Mesenchymal stem cell (in vitro differentiated cells and primary cell): ENCODE results near the gene EIF3J.
"Not testable (repeated sequence)": the region's sequence is repeated elsewhere in the genome, so short reads cannot be mapped to it uniquely, and the experiment has no call there.

Source experiments
- DNase-seq: peaks from one replicate; pipeline ENCODE4 v3.0.0-alpha.2; 2013
- H2AFZ ChIP-seq: one replicate; pipeline ENCODE4 v1.6.1; 2013; ENCODE audit warnings: low read depth, mild to moderate bottlenecking, control low read depth, inconsistent platforms, low read length, moderate library complexity
- H2AK5ac ChIP-seq: 2 replicates; pipeline ENCODE4 v1.6.1; 2013; ENCODE audit warnings: low read length, moderate library complexity, mild to moderate bottlenecking, inconsistent platforms; ENCODE audit not compliant: severe bottlenecking
- H2BK120ac ChIP-seq: one replicate; pipeline ENCODE4 v1.6.1; 2013; ENCODE audit warnings: low read depth, mild to moderate bottlenecking, inconsistent platforms, low read length, moderate library complexity
- H2BK12ac ChIP-seq, 2 experiments: one replicate each; pipeline ENCODE4 v1.6.1; 2013; ENCODE audit warnings: inconsistent platforms in 2 of 2, low read length in 2 of 2, mild to moderate bottlenecking in 2 of 2, moderate library complexity in 2 of 2, control low read depth in 1 of 2
- H2BK15ac ChIP-seq: one replicate; pipeline ENCODE4 v1.6.1; 2013; ENCODE audit warnings: mild to moderate bottlenecking, low read depth, inconsistent platforms; ENCODE audit not compliant: poor library complexity, severe bottlenecking
- H2BK5ac ChIP-seq: 2 replicates; pipeline ENCODE4 v1.6.1; 2013; ENCODE audit warnings: low read depth, mild to moderate bottlenecking, low read length, control low read depth, inconsistent platforms; ENCODE audit not compliant: poor library complexity, severe bottlenecking
- H3K14ac ChIP-seq, 2 experiments: one replicate each; pipeline ENCODE4 v1.6.1; 2013; ENCODE audit warnings: inconsistent platforms in 2 of 2, low read length in 2 of 2, control low read depth in 1 of 2, mild to moderate bottlenecking in 1 of 2, moderate library complexity in 1 of 2
- H3K18ac ChIP-seq, 2 experiments: one replicate each; pipeline ENCODE4 v1.6.1; 2013; ENCODE audit warnings: inconsistent platforms in 2 of 2, low read length in 2 of 2, control low read depth in 1 of 2, low read depth in 1 of 2, mild to moderate bottlenecking in 1 of 2
- H3K23ac ChIP-seq, 2 experiments: one replicate each; pipeline ENCODE4 v1.6.1; 2013; ENCODE audit warnings: inconsistent platforms in 2 of 2, low read length in 2 of 2, mild to moderate bottlenecking in 2 of 2, moderate library complexity in 2 of 2, control low read depth in 1 of 2
- H3K27ac ChIP-seq: 2 replicates; pipeline ENCODE4 v1.5.1; 2013; ENCODE audit warnings: mild to moderate bottlenecking, moderate library complexity, low read length, control low read depth, inconsistent platforms; ENCODE audit not compliant: poor library complexity, severe bottlenecking
- H3K27me3 ChIP-seq, 2 experiments: 2 replicates each; pipeline versions ENCODE4 v1.6.1 to v1.7.0; 2013; ENCODE audit warnings: low read length in 2 of 2, mild to moderate bottlenecking in 2 of 2, moderate library complexity in 2 of 2, control low read depth in 1 of 2, inconsistent platforms in 1 of 2; ENCODE audit not compliant: control insufficient read depth in 1 of 2, insufficient read depth in 1 of 2
- H3K36me3 ChIP-seq, 2 experiments: 2 replicates each; pipeline versions ENCODE4 v1.6.1 to v1.7.0; 2013; ENCODE audit warnings: low read length in 2 of 2, control low read depth in 1 of 2, inconsistent platforms in 1 of 2, low read depth in 1 of 2, mild to moderate bottlenecking in 1 of 2; ENCODE audit not compliant: insufficient read depth in 2 of 2, control insufficient read depth in 1 of 2
- H3K4ac ChIP-seq, 2 experiments: one replicate each; pipeline ENCODE4 v1.6.1; 2013; ENCODE audit warnings: inconsistent platforms in 2 of 2, low read length in 2 of 2, mild to moderate bottlenecking in 2 of 2, moderate library complexity in 2 of 2, control low read depth in 1 of 2, low read depth in 1 of 2
- H3K4me1 ChIP-seq: 2 replicates; pipeline ENCODE4 v1.6.1; 2013; ENCODE audit warnings: low read depth, low read length, control low read depth; ENCODE audit not compliant: control insufficient read depth, insufficient read depth
- H3K4me2 ChIP-seq: 2 replicates; pipeline ENCODE4 v1.6.1; 2013; ENCODE audit warnings: low read length, mild to moderate bottlenecking, inconsistent platforms; ENCODE audit not compliant: poor library complexity, severe bottlenecking
- H3K4me3 ChIP-seq, 2 experiments: 2 replicates each; pipeline versions ENCODE4 v1.5.1 to v1.7.0; 2013; ENCODE audit warnings: low read length in 2 of 2, mild to moderate bottlenecking in 2 of 2, control low read depth in 1 of 2, low read depth in 1 of 2; ENCODE audit not compliant: insufficient read depth in 1 of 2
- H3K79me1 ChIP-seq: replicated peaks from 2 replicates; pipeline ENCODE4 v1.6.1; 2013; ENCODE audit warnings: mild to moderate bottlenecking, control low read depth, low read length, inconsistent platforms; ENCODE audit not compliant: poor library complexity, severe bottlenecking
- H3K9ac ChIP-seq: 2 replicates; pipeline ENCODE4 v1.7.0; 2013; ENCODE audit warnings: mild to moderate bottlenecking, low read length, moderate library complexity
- H3K9me3 ChIP-seq: 2 replicates; pipeline ENCODE4 v1.7.0; 2013; ENCODE audit warnings: mild to moderate bottlenecking, low read length; ENCODE audit not compliant: control insufficient read depth
- H4K8ac ChIP-seq: one replicate; pipeline ENCODE4 v1.6.1; 2013; ENCODE audit warnings: inconsistent platforms, mild to moderate bottlenecking, low read length, moderate library complexity
- H4K91ac ChIP-seq: one replicate; pipeline ENCODE4 v1.6.1; 2013; ENCODE audit warnings: mild to moderate bottlenecking, low read length, inconsistent platforms
- WGBS: methylation state at CpG from one replicate; pipeline ENCODE4 v1.1.7; 2013; ENCODE audit warnings: mixed read lengths; 5-methylcytosine and 5-hydroxymethylcytosine counted together

Gene EIF3J

GRCh38 chr15:44560926-44561325 is 24.0 kb downstream of the EIF3J start:
- not testable (repeated sequence) for H3K4me2 ChIP-seq, H3K27me3 ChIP-seq, H3K4me3 ChIP-seq, H2AFZ ChIP-seq, DNase-seq, H2AK5ac ChIP-seq, H3K23ac ChIP-seq, H2BK12ac ChIP-seq, H2BK120ac ChIP-seq, H3K27ac ChIP-seq, H4K91ac ChIP-seq, H4K8ac ChIP-seq, H3K14ac ChIP-seq, H3K9ac ChIP-seq, H3K18ac ChIP-seq, H3K4ac ChIP-seq, H2BK5ac ChIP-seq, H2BK15ac ChIP-seq, H3K4me1 ChIP-seq
- Histone ChIP-seq H3K36me3 (peaks cover 49 to 94% of the 10 kb centered on the region in 2 experiments), H3K79me1 (peaks cover 19% of the 10 kb centered on the region), H3K9me3 (peaks cover 16% of the 10 kb centered on the region)

- H3K9me3 ChIP-seq: peaks cover 22% of the 10 kb centered on the region
- H2AK5ac ChIP-seq: no peak overlapping the region
- no peak overlapping the region for H2BK120ac ChIP-seq
- no peak overlapping the region for H2AFZ ChIP-seq
- H3K27me3 ChIP-seq: no peaks in the 10 kb centered on the region
- H3K23ac ChIP-seq: no peak overlapping the region
- H3K4me2 ChIP-seq: no peak overlapping the region
- no peak overlapping the region for H3K27ac ChIP-seq
- H3K9ac ChIP-seq: no peak overlapping the region
- no peak for DNase-seq
- H3K79me1 ChIP-seq: peaks cover 14% of the 10 kb centered on the region
- H3K14ac ChIP-seq: no peak overlapping the region
- no peak overlapping the region for H2BK15ac ChIP-seq
- no peak overlapping the region for H4K8ac ChIP-seq
- H3K4me3 ChIP-seq: no peak overlapping the region
- peaks cover 2% of the 10 kb centered on the region for H3K4me1 ChIP-seq
- H4K91ac ChIP-seq: no peak overlapping the region
- H3K36me3 ChIP-seq: peaks cover 53 to 96% of the 10 kb centered on the region in 2 experiments
- no peak overlapping the region for H2BK5ac ChIP-seq
- no peak overlapping the region for H3K18ac ChIP-seq
- H3K4ac ChIP-seq: no peak overlapping the region
- H2BK12ac ChIP-seq: no peak overlapping the region
- 99% methylated on average over 8 of the region's 8 CpGs for WGBS
These were observed 28.6 kb downstream of the EIF3J start for GRCh38 chr15:44565387-44566154.

GRCh38 chr15:44566155-44566540 is 29.2 kb downstream of the EIF3J start:
- H2BK12ac ChIP-seq: no peak overlapping the region
- WGBS: 97% methylated on average over 4 of the region's 4 CpGs
- H3K4me1 ChIP-seq: peaks cover 2% of the 10 kb centered on the region
- no peak overlapping the region for H3K4me2 ChIP-seq
- H3K36me3 ChIP-seq: peaks cover 54 to 96% of the 10 kb centered on the region in 2 experiments
- DNase-seq: no peak
- H3K18ac ChIP-seq: no peak overlapping the region
- H2BK120ac ChIP-seq: no peak overlapping the region
- H3K27me3 ChIP-seq: no peaks in the 10 kb centered on the region
- no peak overlapping the region for H2AFZ ChIP-seq
- no peak overlapping the region for H2AK5ac ChIP-seq
- no peak overlapping the region for H3K9ac ChIP-seq
- H3K9me3 ChIP-seq: peaks cover 22% of the 10 kb centered on the region
- no peak overlapping the region for H2BK15ac ChIP-seq
- H3K14ac ChIP-seq: no peak overlapping the region
- H4K8ac ChIP-seq: no peak overlapping the region
- no peak overlapping the region for H3K4ac ChIP-seq
- no peak overlapping the region for H2BK5ac ChIP-seq
- H3K23ac ChIP-seq: no peak overlapping the region
- no peak overlapping the region for H3K4me3 ChIP-seq
- no peak overlapping the region for H4K91ac ChIP-seq
- no peak overlapping the region for H3K27ac ChIP-seq
- H3K79me1 ChIP-seq: peaks cover 19% of the 10 kb centered on the region

- no peak overlapping the region for H4K91ac ChIP-seq
- no peak overlapping the region for H3K4ac ChIP-seq
- no peak overlapping the region for H2BK5ac ChIP-seq
- H2AK5ac ChIP-seq: no peak overlapping the region
- H3K18ac ChIP-seq: no peak overlapping the region
- H2BK120ac ChIP-seq: no peak overlapping the region
- no peak overlapping the region for H2BK15ac ChIP-seq
- WGBS: 86% methylated on average over 3 of the region's 3 CpGs
- peaks cover 22% of the 10 kb centered on the region for H3K9me3 ChIP-seq
- no peak overlapping the region for H3K14ac ChIP-seq
- H2BK12ac ChIP-seq: no peak overlapping the region
- no peak overlapping the region for H3K4me2 ChIP-seq
- no peak overlapping the region for H4K8ac ChIP-seq
- peaks cover 2% of the 10 kb centered on the region for H3K4me1 ChIP-seq
- DNase-seq: no peak
- H3K79me1 ChIP-seq: peaks cover 17% of the 10 kb centered on the region
- H3K27ac ChIP-seq: no peak overlapping the region
- H3K4me3 ChIP-seq: no peak overlapping the region
- no peak overlapping the region for H2AFZ ChIP-seq
- H3K27me3 ChIP-seq: no peaks in the 10 kb centered on the region
- no peak overlapping the region for H3K23ac ChIP-seq
- peaks cover 58 to 89% of the 10 kb centered on the region in 2 experiments for H3K36me3 ChIP-seq
- no peak overlapping the region for H3K9ac ChIP-seq
These were observed 31.4 kb downstream of the EIF3J start for GRCh38 chr15:44568338-44568737.
